PC-9 (cell line): ENCODE results near the gene SIAH2. TPM values are rescaled to one million over a fixed set of nuclear protein-coding genes. Genes with fewer than 3 reads are reported as not detected.

Experiments
- BruUV-seq: library from RNA; stranded (reverse); fragments of 400-500 nt; replicated peaks from 2 replicates; lab custom pipeline; 2021; lab: Mats Ljungman, UMichigan
- CTCF ChIA-PET: fragments of 300-600 bp; sonication (Branson Sonifier 250); formaldehyde crosslinking; loops from one replicate; lab custom pipeline; 2022; ENCODE audit warnings: antibody characterized with exemption; lab: Charles Lee
- POLR2A ChIA-PET: fragments of 300-600 bp; sonication (Branson Sonifier 250); formaldehyde crosslinking; loops from one replicate; lab custom pipeline; 2022; ENCODE audit warnings: antibody characterized with exemption; ENCODE audit not compliant: unreplicated experiment; lab: Charles Lee
- DNase-seq, 2 experiments: peaks; one replicate each; pipeline versions ENCODE4 v3.0.0 to v3.0.0-alpha.2; 2015 to 2022; ENCODE audit warnings: mixed read lengths in 1 of 2
- H2AFZ ChIP-seq: fragments of 200-600 bp; sonication (generic); 2 replicates; pipeline ENCODE4 v1.8.1; 2017; ENCODE audit warnings: antibody characterized with exemption
- H3F3A ChIP-seq: fragments of 200-600 bp; sonication (generic); 2 replicates; pipeline ENCODE4 v1.8.1; 2017; ENCODE audit warnings: antibody characterized with exemption, mild to moderate bottlenecking, low read depth; ENCODE audit not compliant: insufficient read depth
- H3K27ac ChIP-seq: fragments of 200-600 bp; sonication (generic); 2 replicates; pipeline ENCODE4 v1.6.1; 2016; ENCODE audit warnings: mixed run types
- H3K27me3 ChIP-seq: fragments of 200-600 bp; sonication (generic); 2 replicates; pipeline ENCODE4 v1.6.1; 2016; ENCODE audit warnings: low read depth, mixed run types; ENCODE audit not compliant: insufficient read depth
- H3K36me3 ChIP-seq: fragments of 200-600 bp; sonication (generic); 2 replicates; pipeline ENCODE4 v1.6.1; 2016; ENCODE audit warnings: low read depth, mixed run types
- H3K4me1 ChIP-seq: fragments of 200-600 bp; sonication (generic); replicated peaks from 2 replicates; pipeline ENCODE4 v1.6.1; 2016; ENCODE audit warnings: mixed run types; ENCODE audit not compliant: insufficient read depth
- H3K4me2 ChIP-seq: fragments of 200-600 bp; sonication (generic); 2 replicates; pipeline ENCODE4 v1.6.1; 2017; ENCODE audit warnings: mixed run types
- H3K4me3 ChIP-seq: fragments of 200-600 bp; sonication (generic); 2 replicates; pipeline ENCODE4 v1.6.1; 2016; ENCODE audit warnings: mixed run types
- H3K79me2 ChIP-seq: fragments of 200-600 bp; sonication (generic); 2 replicates; pipeline ENCODE4 v1.6.1; 2017; ENCODE audit warnings: low read depth, mixed run types
- H3K9me2 ChIP-seq: fragments of 200-600 bp; sonication (generic); 2 replicates; pipeline ENCODE4 v1.8.1; 2017; ENCODE audit warnings: mild to moderate bottlenecking; ENCODE audit not compliant: insufficient read depth
- H3K9me3 ChIP-seq: fragments of 200-600 bp; sonication (generic); 2 replicates; pipeline ENCODE4 v1.8.1; 2016; ENCODE audit warnings: low read depth; ENCODE audit not compliant: insufficient read depth
- H4K20me1 ChIP-seq: fragments of 200-600 bp; sonication (generic); 2 replicates; pipeline ENCODE4 v1.8.1; 2017; ENCODE audit not compliant: insufficient read depth
- EZH2 ChIP-seq: fragments of 200-600 bp; sonication (generic); IDR thresholded peaks from 2 replicates; pipeline ENCODE4 v1.8.0; 2017; ENCODE audit warnings: antibody characterized with exemption, low read depth
- intact Hi-C: fragments of 100-400 bp; cut with micrococcal nuclease; formaldehyde crosslinking; loops from one replicate; pipeline ENCODE4 v1.10.0; 2022; ENCODE audit not compliant: unreplicated experiment
- total RNA-seq: library from RNA; stranded (reverse); gene quantifications from 2 replicates; pipeline ENCODE4 v1.2.3, GENCODE V29; 2021
- TF ChIP-seq, protein P1 (sequence below): fragments of 200-600 bp; sonication (generic); conservative IDR thresholded peaks from 2 replicates; pipeline ENCODE4 v1.6.1; 2017; ENCODE audit warnings: mixed run types, antibody characterized with exemption, mild to moderate bottlenecking, moderate library complexity

Gene SIAH2
- total RNA-seq, 1 experiment from 2014 or later = 20.3 TPM

DNA sequence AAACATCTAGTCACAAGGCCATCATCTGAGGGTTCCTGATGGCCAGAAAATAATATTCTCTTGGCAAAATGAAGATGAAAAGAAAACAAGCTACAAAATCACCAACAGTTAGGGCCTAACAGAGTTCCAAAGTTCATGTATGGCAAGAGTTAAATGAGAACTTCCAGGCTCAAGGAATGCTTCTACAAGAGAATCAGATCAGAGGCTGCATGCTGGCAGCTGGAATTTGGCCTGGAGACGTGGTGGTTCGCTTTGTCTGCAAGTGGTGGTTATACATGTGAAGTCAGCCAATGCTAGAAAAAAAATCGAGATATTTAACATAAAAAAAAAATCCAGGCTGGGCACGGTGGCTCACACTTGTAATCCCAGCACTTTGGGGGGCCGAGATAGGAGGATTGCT, 5.6 kb downstream of the SIAH2 start:
- H3K9me3 ChIP-seq = no peaks in the 10 kb centered on the region
- no peak overlapping the region for H3K4me2 ChIP-seq
- peaks cover 84% of the 10 kb centered on the region for H3K79me2 ChIP-seq
- no peak for DNase-seq
- no peak overlapping the region for H2AFZ ChIP-seq
- H3K27me3 ChIP-seq = no peaks in the 10 kb centered on the region
- TF ChIP-seq EZH2 = no peak
- TF ChIP-seq, protein P1, sequence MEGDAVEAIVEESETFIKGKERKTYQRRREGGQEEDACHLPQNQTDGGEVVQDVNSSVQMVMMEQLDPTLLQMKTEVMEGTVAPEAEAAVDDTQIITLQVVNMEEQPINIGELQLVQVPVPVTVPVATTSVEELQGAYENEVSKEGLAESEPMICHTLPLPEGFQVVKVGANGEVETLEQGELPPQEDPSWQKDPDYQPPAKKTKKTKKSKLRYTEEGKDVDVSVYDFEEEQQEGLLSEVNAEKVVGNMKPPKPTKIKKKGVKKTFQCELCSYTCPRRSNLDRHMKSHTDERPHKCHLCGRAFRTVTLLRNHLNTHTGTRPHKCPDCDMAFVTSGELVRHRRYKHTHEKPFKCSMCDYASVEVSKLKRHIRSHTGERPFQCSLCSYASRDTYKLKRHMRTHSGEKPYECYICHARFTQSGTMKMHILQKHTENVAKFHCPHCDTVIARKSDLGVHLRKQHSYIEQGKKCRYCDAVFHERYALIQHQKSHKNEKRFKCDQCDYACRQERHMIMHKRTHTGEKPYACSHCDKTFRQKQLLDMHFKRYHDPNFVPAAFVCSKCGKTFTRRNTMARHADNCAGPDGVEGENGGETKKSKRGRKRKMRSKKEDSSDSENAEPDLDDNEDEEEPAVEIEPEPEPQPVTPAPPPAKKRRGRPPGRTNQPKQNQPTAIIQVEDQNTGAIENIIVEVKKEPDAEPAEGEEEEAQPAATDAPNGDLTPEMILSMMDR = no peak
- no peak overlapping the region for H3K27ac ChIP-seq
- H3F3A ChIP-seq = peaks cover 6% of the 10 kb centered on the region; the same call in 1 of the 2 replicates
- H3K4me1 ChIP-seq = peaks cover 35% of the 10 kb centered on the region
- 0 out of 2 replicates have a peak, but pooled peaks cover 21% of the 10 kb centered on the region for H3K36me3 ChIP-seq
- intact Hi-C loops = no loop called here
- H3K4me3 ChIP-seq = no peak overlapping the region
- CTCF ChIA-PET = no interaction called here
- H4K20me1 ChIP-seq = peaks cover 16% of the 10 kb centered on the region; the same call in 1 of the 2 replicates
- no TSS peak for BruUV-seq
- no peaks in the 10 kb centered on the region for H3K9me2 ChIP-seq
- POLR2A ChIA-PET = no interaction called here

DNA sequence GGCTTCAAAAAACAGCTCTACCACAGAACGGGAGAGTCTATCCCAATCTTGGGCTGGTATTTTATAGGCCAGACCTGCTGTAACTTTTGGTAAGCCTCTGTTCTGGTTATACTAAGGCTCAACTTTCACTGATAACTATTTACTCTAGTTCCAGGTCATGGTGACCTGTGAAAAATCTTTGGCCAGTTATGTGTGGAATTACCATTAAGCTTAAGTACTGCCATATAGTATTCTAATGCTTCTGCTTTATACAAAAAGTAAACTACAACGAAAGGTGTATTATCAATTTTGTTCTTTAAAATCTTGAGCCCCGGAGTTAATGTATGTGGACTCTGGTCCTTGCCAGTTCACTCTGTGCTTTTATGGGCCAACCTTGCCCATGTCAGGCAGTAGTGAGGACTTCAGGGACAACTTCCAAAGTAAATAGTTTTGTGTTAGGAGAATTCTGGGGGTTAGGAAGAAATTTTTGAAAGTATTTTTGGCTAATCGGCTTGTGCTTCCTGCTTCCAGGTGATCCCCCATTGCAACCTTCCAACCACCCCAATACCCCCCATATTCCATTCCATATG, 6.4 kb downstream of the SIAH2 start:
- intact Hi-C loops = no loop called here
- Histone ChIP-seq H2AFZ (no peak overlapping the region), H3K36me3 (0 out of 2 replicates have a peak, but pooled peaks cover 21% of the 10 kb centered on the region), H3K4me3 (no peak overlapping the region), H3K9me2 (no peaks in the 10 kb centered on the region), H3K4me2 (no peak overlapping the region), H3K4me1 (peaks cover 42% of the 10 kb centered on the region), H3K27me3 (no peaks in the 10 kb centered on the region), H3K79me2 (peaks cover 78% of the 10 kb centered on the region), H3K9me3 (no peaks in the 10 kb centered on the region), H4K20me1 (peaks cover 16% of the 10 kb centered on the region; the same call in 1 of the 2 replicates), H3K27ac (peak overlapping the region; percentile 21; the same call in 1 of the 2 replicates), H3F3A (peaks cover 13% of the 10 kb centered on the region; the same call in 1 of the 2 replicates)
- CTCF ChIA-PET = no interaction called here
- POLR2A ChIA-PET = no interaction called here
- TF ChIP-seq, protein P1 = no peak
- no peak for TF ChIP-seq EZH2
- DNase-seq = no peak
- no TSS peak for BruUV-seq

- H4K20me1 ChIP-seq = peaks cover 10% of the 10 kb centered on the region; the same call in 1 of the 2 replicates
- ChIA-PET POLR2A (no interaction called here), CTCF (no interaction called here)
- no peaks in the 10 kb centered on the region for H3K9me3 ChIP-seq
- no peak overlapping the region for H3K4me2 ChIP-seq
- H3K4me3 ChIP-seq = no peak overlapping the region
- BruUV-seq = no TSS peak
- no peak for DNase-seq
- H3K27ac ChIP-seq = peak overlapping the region; percentile 21; the same call in 1 of the 2 replicates
- peaks cover 78% of the 10 kb centered on the region for H3K79me2 ChIP-seq
- no peaks in the 10 kb centered on the region for H3K9me2 ChIP-seq
- no peaks in the 10 kb centered on the region for H3K27me3 ChIP-seq
- H3K36me3 ChIP-seq = 0 out of 2 replicates have a peak, but pooled peaks cover 21% of the 10 kb centered on the region
- no peak for TF ChIP-seq EZH2
- TF ChIP-seq, protein P1 = no peak
- no peak overlapping the region for H2AFZ ChIP-seq
- H3K4me1 ChIP-seq = peaks cover 42% of the 10 kb centered on the region
- H3F3A ChIP-seq = peaks cover 15% of the 10 kb centered on the region; the same call in 1 of the 2 replicates
- intact Hi-C loops = no loop called here
These were observed 7.1 kb downstream of the SIAH2 start for GRCh38 chr3:150755902-150756301.
